GM13977 (cell line): ENCODE data around the gene EIF4G3.

Experiments
- DNase-seq: peaks from one replicate; pipeline ENCODE4 v3.0.0; 2012; ENCODE audit warnings: low spot score
- in situ Hi-C: fragments of 300-500 bp; cut with MboI; formaldehyde crosslinking; loops from one replicate; pipeline ENCODE4 v1.12.0; 2022; ENCODE audit warnings: low sequenced_read_pairs, low pct_unique_long_range_greater_than_20kb, mixed read lengths, inconsistent platforms; ENCODE audit not compliant: unreplicated experiment
- TF ChIP-seq, protein P1 (sequence below): IDR thresholded peaks from 2 replicates; pipeline ENCODE4 v1.5.1; 2012; ENCODE audit warnings: mild to moderate bottlenecking, control low read depth; ENCODE audit not compliant: insufficient read depth; ENCODE audit errors: extremely low read depth, missing control alignments

EIF4G3 gene

DNA sequence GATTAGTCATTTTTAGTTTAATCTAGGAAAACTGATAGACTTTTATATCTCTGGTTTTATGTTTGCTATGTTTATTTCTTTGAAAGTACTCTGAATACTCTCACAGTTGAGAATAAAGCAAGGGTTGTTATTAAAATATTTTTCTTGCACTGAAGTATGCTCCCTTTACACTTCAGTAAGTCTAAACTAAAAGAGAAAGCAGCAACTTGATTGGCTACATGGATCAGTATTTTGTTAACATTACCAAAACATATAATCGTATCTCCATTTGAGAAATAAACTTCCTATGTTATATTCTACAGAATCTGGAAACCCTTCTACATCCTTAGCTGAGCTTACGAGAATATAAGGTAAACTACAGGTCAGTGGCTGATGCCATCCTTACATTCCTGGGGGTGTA lies 240.1 kb downstream of the EIF4G3 start:
- no peak for DNase-seq
- TF ChIP-seq, protein P1, sequence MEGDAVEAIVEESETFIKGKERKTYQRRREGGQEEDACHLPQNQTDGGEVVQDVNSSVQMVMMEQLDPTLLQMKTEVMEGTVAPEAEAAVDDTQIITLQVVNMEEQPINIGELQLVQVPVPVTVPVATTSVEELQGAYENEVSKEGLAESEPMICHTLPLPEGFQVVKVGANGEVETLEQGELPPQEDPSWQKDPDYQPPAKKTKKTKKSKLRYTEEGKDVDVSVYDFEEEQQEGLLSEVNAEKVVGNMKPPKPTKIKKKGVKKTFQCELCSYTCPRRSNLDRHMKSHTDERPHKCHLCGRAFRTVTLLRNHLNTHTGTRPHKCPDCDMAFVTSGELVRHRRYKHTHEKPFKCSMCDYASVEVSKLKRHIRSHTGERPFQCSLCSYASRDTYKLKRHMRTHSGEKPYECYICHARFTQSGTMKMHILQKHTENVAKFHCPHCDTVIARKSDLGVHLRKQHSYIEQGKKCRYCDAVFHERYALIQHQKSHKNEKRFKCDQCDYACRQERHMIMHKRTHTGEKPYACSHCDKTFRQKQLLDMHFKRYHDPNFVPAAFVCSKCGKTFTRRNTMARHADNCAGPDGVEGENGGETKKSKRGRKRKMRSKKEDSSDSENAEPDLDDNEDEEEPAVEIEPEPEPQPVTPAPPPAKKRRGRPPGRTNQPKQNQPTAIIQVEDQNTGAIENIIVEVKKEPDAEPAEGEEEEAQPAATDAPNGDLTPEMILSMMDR = no peak
- in situ Hi-C loops = no loop called here

DNA sequence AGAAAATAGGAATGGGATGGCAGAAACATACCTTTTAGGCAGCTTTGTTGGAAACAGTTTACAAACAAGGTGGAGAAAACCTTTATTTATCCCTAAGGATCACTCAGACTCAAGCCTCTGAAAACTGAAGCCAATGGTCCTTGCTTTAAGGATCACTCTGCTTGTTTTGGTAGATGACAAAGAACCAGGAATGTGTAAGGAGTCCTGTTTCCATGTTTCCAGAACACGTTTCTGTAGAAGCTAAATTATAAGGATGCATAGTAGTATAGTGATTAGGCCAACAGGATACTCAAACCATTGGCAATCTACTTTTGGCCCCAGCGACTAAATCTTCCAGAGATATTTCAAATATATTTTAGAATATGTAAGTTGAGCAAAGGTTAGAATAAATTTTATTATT lies 240.5 kb downstream of the EIF4G3 start:
- in situ Hi-C loops = no loop called here
- TF ChIP-seq, protein P1 = no peak
- no peak for DNase-seq

DNA sequence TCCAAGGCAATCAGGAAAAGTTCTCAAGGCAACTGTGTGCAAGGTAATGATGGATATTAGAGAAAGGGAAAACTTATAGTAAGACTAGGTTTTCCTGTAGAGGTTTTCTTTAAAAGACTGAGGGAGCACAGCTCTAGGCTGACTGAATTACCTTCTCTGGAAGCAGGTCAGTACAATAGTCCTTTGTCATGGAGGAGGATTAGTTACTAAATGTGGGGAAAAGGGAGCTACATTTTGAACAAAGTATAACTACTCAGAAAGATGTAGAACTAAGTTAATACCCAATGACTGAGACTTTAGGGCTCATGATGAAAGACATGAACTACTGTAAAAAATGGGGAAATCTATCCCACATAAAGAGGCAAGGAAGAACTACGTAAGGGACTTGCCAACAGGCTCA lies 241.0 kb downstream of the EIF4G3 start:
- TF ChIP-seq, protein P1 = no peak
- no peak for DNase-seq
- in situ Hi-C loops = no loop called here

DNA sequence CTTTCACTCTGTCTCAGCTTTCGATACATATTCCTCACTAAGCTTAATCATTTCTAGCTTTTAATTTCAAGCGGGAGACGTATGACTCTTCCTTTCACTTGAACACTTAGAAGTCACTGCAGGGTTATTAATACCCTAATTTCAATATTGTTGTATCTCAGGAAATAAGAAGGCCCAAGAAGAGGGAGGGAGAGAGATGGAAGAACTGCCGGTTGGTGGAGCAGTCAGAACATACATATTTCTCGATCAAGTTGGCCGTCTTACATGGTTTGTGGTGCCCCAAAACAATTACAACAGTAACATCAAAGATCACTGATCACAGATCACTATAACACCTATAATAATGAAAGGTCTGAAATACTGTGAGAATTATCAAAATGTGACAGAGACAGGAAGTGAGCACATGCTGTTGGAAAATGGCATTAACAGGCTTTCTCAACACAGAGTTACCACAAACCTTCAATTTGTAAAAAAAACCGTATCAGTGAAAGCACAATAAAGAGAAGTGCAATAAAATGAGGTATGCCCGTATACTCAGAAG lies 244.2 kb downstream of the EIF4G3 start:
- in situ Hi-C loops = no loop called here
- peak; percentile 10 for DNase-seq
- TF ChIP-seq, protein P1 = peak; percentile 9

DNA sequence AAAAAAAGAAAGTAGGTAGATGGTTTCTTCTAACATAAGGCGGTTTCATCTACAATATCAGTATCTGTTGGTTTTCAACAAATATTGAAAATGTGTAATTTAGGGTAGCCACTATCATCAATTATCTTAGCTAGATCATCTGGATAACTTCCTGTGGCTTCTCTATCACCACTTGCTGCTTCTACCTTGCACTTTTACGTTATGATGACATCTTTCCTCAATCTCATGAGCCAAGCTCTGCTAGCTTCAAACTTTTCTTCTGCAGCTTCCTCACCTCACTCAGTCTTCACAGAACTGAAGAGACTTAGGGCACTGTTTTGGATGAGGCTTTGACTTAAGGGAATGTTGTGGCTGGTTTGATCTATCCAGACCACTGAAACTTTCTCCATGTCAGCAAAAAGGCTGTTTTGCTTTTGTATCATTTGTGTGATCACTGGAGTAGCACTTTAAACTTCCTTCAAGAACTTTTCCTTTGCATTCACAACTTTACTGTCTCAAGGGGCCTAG lies 244.7 kb downstream of the EIF4G3 start:
- no peak for DNase-seq
- in situ Hi-C loops = no loop called here
- TF ChIP-seq, protein P1 = no peak

DNA sequence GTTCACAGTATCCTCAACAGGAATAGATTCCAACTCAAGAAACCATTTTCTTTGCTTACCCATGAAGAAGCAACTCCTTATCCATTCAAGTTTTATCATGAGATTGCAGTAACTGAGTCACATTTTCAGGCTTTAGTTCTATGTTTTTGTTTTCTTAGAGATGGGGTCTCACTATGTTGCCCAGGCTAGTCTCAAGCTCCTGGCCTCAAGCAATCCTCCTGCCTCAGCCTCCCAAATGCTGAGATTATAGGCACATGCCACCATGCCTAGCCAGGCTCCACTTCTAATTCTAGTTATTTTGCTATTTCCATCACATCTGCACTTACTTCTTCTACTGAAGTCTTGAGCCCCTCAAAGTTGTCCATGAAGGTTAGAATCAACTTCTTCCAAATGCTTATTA lies 246.3 kb downstream of the EIF4G3 start:
- DNase-seq = no peak
- in situ Hi-C loops = no loop called here
- TF ChIP-seq, protein P1 = no peak
